Sigmoid colon (tissue), 4 donors: ENCODE data around the gene UCKL1.

ENCODE experiments used
- CTCF ChIP-seq, 4 experiments: fragments of 450-650 bp in 3 of 4; fragments of 200-600 bp in 1 of 4; IDR thresholded peaks; one replicate each; pipeline ENCODE4 v1.5.1; 2016 to 2019; ENCODE audit warnings: antibody characterized with exemption in 4 of 4, mild to moderate bottlenecking in 3 of 4, moderate library complexity in 2 of 4
- POLR2A ChIP-seq, 2 donors: fragments of 450-650 bp; IDR thresholded peaks; one replicate each; pipeline ENCODE4 v1.6.1; 2016; ENCODE audit warnings: antibody characterized with exemption in 2 of 2, mild to moderate bottlenecking in 2 of 2, moderate library complexity in 2 of 2
- POLR2AphosphoS5 ChIP-seq, 4 donors: sonication (generic); formaldehyde crosslinking; IDR thresholded peaks; one replicate each; pipeline ENCODE4 v1.6.1; 2017; ENCODE audit warnings: antibody characterized with exemption in 4 of 4

- TF ChIP-seq POLR2A (IDR thresholded peaks at IDR 0.05) (no peak), CTCF (IDR thresholded peaks at IDR 0.05) (no peak), POLR2AphosphoS5 (IDR thresholded peaks at IDR 0.05) (no peak)
Measured at GRCh38 chr20:63939061-63939935, 16.9 kb downstream of the UCKL1 start.
